SKM-1 treated with dmso at 0.1 percent for 144 hours (cell line): ENCODE results near the gene ISYNA1.
"Not testable (repeated sequence)": the region's sequence is repeated elsewhere in the genome, so short reads cannot be mapped to it uniquely, and the experiment has no call there.

ENCODE experiments used
- DNase-seq: peaks from one replicate; lab custom pipeline; 2025; ENCODE audit not compliant: unreplicated experiment; lab: John Stamatoyannopoulos, UW

The ISYNA1 gene

DNA sequence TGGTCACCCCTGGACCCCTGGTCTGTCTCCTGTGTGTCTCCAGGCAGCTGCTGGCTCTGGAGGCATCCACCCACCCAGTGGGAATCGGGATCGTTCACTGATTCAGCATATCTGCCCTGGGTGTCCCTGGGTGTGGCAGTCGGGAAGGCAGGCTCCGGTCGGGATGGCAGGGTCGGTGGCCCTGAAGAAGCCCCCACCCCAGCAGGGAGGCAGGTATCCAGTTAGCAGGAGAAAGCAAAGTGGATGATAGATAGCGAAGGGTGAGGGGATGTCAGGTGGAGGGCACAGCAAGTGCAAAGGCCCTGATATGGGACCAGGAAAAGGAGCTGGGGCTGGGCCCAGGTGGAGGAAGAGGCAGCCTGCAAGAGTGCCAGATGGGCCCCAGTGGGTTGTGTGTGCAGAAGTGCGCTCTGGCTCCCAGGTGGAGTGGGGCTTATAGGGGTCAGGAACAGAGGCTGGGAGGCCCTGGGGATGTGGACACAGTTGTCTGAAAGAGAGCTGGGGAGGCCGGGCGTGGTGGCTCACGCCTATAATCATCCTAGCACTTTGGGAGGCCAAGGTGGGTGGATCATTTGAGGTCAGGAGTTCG, 16.5 kb downstream of the ISYNA1 start:
- DNase-seq = no peak

DNA sequence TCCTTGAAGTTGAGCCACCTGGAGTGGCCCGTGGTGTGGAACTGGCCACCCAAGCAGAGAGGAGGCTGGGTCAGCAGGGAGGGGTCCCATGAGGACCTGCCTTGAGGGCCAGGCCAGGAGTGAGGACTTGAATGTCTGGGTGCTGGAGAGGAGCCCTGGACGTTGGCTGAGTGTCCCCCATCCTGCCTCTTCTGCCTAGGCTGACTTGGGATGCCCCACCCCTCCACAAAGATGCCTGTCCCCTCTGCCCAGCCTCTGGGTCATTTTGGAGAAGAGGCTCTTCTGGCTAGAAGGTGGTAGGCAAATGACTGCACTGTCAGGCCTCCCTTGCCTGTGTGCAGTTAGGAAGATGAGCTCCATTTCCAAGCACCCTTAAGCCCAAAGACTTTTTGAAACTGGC, 17.0 kb downstream of the ISYNA1 start:
- DNase-seq = no peak

DNA sequence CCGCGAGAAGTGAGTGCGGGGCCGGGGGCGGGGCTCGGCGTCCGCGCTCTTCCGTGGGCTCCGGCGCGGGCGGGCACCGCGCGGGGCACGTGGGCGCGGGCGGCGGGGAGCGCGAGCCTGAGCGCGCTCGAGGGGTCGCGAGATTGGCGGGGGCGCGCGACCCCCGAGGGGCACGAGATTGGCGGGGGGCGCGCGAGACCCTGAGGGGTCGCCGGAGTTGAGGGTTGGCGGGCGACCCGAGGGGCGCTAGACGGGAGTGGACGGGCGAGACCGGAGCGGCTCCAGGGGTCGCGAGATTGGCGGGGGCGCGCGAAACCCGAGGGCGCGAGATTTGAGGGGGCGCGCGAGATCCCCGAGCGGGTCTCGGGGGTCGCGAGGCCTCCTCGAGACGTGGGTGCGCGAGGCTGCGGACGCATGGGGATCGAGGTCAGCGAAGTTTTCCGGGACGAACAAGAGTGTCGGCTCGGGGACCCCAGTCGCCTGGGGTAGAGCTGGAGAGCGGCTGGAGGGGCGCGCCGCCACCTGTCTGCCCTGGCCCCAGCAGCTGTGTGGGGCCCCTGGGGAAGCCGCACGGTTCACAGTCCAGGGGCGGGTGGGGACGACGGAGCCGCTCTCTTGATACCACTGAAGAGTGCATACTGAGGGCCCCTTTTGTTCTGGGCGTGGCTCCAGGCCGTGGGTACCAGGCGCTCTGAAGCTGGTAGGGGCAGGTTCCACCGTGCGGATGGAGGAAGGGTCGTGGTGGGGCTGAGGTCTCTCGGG, 18.1 kb downstream of the ISYNA1 start:
- DNase-seq = no peak

DNA sequence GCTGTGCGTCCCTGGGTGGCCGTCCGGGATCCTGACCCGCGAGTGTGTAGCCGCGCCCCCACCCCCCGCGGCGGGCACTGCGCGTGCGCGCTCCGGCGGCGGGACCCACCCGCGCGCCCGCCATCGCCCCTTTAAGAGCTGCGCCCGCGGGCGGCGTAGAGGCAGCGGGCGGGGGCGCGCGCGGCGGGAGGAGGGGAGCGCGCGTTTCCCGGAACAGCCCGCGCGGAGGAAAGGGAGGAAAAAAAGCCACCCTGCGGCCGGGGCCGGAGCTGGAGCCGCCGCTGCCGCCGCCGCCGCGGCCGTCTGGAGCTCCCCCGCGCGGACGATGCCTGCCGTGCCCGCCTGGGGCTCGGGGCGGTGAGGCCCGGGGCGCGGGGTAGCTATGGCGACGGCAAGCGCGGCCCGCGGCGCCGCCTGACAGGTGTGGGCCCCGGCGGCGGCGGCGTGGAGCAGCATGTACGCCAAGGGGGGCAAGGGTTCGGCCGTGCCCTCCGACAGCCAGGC, 18.7 kb downstream of the ISYNA1 start, which contains the start of gene SSBP4:
SSBP4 (plus strand) TSS at position 204 of the 504 bp plus-strand sequence; CDS start at position 455, 251 bp downstream.
- DNase-seq = peak; percentile 83

DNA sequence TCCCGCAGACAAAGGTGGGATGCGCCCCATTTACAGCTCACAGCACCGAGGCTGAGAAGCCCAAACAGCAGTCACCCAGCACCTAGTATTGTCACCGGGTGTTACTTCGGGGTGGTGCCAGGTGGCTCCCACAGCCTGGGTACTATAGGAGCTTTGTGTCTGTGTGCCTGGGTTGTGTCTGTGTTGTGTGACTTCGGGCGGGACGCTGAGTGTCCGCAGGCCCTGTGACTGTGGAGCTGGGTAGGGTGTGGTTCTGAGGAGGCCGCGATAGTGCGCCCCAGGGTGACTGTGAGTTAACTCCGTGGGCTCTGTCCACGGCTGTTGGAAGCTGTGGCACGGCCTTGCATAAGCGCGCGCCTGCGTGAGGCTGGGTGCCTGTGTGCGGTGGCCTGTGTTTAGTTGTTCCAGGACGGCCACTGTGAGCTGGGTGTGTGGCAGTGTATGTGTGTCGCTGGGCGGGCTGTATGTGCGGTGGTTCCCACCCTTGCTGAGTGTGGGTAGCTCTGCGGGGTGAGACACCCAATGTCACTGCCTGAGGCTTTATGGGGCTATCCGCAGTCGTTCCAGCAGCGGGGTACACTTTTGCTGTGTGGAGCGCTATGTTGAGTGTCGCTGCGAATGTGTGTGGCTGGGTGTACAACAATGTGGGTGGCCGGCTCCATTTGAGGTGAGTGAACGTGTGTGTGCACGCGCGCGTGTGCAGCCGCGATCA, 19.3 kb downstream of the ISYNA1 start:
- DNase-seq = no peak

DNA sequence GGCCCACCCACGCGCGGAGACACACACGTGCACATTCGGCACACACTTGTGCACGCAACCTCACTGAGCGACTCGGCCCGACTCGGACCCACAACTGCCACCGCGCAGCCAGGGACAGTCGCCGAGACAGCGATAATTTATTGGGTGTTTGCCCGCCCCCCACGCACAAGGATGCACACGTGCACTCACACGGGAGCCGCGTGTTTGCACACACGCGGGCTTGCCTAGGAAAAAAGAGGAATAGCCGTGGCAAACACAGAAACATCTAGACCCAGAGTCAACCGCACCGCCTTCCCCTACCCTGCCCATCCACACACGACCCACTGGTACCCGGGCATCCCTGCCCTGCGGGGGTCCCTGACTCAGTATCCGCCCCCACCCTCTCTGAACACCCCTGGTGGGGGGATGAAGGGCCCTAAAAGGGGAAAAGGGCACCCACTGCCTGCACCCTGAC, 19.9 kb downstream of the ISYNA1 start:
- DNase-seq = no peak

DNA sequence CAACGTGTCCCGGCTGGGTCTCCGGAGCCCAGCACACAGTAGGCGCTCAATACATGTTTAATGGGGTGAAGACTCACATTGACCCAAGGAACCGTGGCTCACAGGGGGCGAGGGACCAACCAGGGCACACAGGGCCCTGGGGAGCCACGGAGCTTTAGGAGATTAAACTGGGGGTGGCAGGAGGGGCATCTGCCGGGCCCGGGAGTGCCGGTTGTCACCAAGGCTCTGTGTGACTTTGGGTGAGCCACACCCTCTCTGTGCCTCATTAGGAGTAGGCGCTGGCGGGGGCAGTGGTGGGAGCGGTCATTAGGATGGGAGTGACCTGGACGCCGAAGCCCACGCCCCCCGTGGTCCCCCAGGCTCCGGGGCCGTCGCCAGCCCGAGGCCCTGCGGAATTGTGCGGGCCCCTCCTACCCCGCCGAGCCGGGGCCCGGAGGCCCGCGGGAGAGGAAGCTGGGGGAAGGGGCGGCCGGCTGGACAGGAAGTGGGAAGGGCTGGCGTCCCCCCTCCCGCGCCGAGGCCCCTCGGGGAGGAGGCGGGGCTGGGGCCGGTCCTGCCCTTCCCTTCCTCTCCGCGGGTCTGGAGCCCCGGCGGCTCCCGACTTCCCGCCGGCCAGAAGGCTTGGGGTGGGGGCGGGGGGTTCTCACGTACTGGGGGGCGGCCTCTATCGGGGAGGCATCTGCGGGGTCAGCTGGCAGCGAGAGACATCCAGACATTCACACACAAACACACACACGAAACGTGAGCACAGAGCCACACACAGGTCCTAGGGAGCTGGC, 20.5 kb downstream of the ISYNA1 start:
- DNase-seq = peak; percentile 82

DNA sequence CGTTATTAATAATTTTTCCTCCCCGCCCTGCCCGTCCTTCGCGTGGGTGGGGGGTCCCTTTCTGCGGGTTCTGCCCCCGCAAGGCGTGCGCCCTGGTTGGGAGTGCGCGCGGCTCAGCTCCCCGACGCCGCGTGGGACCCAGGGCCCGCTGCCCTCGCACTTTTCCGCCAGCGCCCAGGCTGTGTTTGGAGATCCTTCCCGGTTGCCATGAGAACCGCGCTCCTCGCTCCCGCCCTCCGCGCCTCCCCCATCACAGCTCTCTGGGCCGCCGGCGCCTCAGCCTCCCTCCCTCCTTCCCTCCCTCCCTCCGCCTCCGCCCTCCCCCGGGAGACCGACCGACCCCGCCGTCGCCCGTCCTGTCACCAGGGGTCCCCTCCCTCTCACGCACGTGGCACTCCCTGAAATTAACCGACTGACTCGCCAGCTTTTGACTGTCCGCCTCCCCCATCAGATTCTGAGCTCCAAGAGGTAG, 21.1 kb downstream of the ISYNA1 start:
- peak; percentile 82 for DNase-seq

DNA sequence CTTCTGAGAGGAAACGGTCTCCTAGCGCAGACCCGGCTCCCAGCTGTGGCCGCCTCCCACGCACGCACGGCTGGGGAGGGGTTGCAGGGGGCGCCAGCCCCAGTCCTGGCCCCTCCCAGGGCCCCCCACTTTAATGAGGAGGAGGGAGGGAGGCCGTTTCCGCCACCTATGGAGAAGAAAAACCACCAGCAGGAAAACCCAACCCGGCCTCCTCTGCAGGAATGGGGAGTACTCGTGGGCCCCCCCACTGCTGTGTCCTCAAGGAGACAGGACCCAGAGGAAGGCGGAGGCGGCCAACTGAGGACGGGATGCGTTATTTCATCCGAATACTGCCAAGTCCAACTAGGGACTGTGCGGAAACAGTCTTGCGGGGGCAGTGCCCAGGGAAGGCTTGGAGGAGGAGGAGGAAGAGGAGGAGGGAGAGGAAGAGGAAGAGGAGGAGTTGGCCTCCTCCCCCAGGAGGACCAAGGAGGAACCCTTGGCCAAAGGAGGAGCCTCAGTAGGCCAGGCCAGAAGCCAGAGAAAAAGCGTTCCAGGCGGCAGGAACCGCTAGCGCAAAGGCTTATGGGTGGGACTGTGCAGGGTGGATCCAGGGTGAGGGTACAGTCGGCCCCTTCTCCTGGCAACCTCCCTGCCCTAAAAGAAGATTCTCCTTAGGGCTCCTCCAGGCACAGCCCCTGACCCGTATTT, 22.6 kb downstream of the ISYNA1 start:
- peak; percentile 81 for DNase-seq

DNA sequence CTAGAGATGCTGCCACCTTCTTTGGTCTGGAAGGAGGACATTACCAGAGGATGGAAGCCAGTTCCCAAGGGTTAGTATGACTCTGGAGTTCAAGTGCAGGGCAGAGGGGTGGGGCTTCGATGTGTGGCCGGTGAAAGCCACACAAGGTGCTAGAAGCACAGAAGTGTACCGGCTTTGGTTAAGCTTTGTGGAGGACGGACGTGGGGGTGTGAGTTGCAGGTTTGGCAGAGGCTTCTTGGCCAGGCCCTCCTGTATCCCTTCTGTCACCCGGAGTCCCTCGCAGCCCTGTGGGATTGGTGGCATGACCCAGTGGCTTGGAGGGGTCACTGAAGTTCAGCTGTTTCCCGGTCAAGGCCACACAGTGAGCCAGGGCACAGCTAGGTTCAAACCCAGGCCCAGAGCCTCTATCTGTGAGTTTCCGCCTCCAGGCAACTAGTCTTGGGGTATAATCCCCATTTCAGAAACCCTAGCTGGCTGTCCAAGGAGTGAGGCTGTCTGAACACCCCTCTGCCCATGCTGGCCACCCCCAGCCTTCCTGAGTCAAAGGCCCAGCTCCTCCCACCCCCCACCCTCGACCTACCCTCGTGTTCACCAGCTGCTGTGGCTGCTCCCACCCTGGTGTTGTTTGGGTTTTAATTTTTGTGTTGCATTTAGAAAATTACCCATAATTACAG, 23.3 kb downstream of the ISYNA1 start:
- DNase-seq = peak; percentile 30

DNA sequence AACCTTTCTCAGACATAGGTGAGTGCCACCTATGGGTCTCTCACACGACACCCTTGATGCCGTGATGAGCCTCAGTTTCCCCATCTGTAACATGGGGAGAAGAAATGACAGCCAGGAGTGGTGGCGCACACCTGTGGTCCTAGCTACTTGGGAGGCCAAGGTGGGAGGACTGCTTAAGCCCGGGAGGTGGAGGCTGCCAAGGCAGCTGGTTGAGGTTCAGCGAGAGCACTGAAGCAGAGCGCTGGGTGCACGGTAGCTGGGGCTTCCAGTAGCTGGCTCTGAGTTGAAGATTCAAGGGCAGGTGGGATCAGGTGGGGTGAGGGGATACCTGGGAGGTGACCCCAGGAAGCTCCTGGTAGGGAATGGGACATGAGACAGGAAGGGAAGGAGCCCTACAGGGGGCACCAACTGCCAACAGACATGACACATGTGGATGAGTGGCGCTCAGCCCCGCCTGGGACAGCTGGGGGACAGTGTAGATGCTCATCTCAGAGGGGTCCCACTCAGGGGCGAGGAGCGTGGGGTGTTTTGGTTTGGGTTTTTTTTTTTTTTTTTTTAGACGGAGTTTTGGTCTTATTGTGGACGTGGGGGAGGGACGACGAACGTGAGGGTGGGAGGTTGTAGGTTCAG, 25.2 kb downstream of the ISYNA1 start:
- no peak for DNase-seq

DNA sequence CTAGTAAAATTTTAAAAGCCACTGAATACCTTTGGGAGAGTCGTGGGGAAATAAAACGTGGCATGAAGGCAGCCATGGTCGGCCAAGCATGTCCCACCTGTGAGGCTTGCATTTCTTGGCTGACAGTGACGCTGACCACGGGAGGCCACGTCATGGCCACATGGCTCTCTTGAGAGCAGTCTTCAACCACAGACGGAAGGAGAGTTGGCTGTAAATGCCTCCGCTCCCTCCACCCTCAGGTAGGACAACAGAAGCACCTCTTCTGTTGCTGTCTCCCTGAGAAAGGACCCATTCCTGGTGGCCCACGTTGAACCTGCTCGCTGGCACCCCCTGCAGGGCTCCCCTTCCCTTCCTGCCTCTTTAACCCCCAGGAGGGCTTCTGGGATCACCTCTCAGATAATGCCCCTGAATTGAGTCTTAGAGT, 29.9 kb downstream of the ISYNA1 start:
- peak; percentile 19 for DNase-seq

DNA sequence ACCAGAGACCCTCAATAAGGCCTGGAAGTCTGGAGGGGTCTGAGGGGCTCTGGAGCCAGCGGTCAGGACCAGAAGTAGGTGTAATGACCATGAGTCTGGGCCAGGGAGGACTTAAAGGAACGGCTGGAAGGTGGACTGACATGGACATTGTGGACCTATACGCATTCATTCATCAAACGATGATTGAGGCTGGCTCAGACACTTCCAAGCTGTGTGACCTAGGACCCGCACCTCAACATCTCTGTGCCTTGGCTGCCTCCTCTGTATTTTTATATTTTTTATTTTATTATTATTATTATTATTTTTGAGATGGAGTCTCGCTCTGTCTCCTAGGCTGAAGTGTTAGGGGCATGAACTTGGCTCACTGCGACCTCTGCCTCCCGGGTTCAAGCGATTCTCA, 31.2 kb downstream of the ISYNA1 start:
- no peak for DNase-seq

DNA sequence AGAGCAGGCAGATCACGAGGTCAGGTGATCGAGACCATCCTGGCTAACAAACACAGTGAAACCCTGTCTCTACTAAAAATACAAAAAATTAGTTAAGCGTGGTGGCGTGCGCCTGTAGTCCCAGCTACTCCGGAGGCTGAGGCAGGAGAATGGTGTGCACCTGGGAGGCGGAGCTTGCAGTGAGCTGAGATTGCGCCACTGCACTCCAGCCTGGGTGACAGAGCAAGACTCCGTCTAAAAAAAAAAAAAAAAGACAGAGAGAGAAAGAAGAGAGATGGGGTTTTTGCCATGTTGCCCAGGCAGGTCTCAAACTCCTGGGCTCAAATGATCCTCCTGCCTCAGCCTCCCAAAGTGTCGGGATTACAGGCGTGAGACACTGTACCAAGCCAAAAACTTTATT, 32.2 kb downstream of the ISYNA1 start:
- not testable (repeated sequence) for DNase-seq

DNA sequence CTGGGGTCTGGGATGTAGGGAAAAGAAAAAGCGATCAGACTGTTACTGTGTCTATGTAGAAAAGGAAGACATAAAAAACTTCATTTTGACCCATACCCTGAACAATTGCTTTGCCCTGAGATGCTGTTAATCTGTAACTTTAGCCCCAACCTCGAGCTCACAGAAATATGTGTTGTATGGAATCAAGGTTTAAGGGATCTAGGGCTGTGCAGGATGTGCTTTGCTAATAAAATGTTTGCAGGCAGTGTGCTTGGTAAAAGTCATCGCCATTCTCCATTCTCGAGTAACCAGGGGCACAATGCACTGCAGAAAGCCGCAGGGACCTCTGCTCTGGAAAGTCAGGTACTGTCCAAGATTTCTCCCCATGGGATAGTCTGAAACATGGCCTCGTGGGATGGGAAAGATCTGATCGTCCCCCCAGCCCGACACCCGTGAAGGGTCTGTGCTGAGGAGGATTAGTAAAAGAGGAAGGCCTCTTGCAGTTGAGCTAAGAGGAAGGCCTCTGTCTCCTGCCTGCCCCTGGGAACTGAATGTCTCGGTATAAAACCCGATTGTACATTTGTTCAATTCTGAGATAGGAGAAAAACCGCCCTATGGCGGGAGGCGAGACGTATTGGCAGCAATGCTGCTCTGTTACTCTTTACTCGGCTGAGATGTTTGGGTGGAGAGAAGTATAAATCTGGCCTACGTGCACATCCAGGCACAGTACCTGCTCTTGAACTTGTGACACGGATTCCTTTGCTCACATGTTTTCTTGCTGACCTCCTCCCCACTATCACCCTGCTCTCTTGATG, 35.3 kb downstream of the ISYNA1 start:
- not testable (repeated sequence) for DNase-seq

DNA sequence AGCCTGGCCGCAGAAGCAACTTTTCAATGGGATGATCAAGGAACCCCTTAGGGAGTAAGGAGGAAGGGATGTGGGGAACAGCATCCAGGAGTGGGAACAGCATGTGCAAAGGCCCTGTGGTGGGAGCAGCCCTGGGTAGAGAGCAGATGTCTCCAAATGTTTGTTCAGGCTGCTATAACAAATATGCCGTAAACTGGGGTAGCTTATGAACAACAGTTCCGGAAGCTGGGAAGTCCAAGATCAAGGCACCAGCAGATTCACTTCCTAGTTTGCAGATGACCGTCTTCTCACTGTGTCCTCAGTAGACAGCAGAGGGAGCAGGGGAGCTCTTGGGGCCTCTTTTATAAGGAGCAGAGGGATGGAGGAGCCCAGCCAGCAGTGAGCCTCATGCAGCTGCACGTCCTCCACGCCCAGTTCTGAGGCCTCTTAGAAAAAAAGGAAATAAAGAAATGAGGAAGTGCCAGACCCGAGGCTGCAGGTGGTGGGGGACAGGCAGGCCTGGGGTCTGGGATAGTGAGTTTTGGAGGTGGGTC, 36.3 kb downstream of the ISYNA1 start:
- DNase-seq = peak; percentile 91

DNA sequence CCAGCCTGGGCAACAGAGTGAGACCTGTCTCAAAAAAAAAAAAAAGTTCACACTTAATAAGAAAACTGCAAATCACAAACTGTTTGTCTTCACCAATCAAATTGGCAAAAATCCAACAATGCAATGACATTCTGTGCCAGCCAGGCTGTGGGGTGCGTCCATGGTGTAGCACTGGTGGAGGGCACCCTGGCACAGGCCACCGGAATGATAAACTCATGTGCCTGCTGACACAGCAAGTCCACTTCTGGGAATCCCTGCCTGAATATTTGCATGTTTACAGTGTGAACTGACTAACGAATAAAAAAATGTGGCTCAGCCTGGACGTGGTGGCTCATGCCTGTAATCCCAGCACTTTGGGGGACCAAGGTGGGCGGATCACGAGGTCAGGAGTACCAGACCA, 38.9 kb downstream of the ISYNA1 start:
- DNase-seq = no peak
